SK-N-MC (cell line): ENCODE data around the gene RGS3.
A peak's percentile ranks its signal among the peaks of the same experiment; 100 is the strongest.

Experiments used
- DNase-seq: peaks from one replicate; pipeline ENCODE4 v3.0.0-alpha.2; 2011; ENCODE audit warnings: low read depth, low spot score
- H3K27ac ChIP-seq: fragments of 200-600 bp; sonication (generic); 2 replicates; pipeline ENCODE4 v1.5.1; 2016; ENCODE audit warnings: mixed run types
- H3K36me3 ChIP-seq: fragments of 200-600 bp; sonication (generic); 2 replicates; pipeline ENCODE4 v1.6.1; 2017; ENCODE audit warnings: antibody characterized with exemption, low read length, mixed read lengths; ENCODE audit not compliant: insufficient read depth
- H3K4me3 ChIP-seq: fragments of 200-600 bp; sonication (generic); 2 replicates; pipeline ENCODE4 v1.5.1; 2016
- H3K9ac ChIP-seq: fragments of 200-600 bp; sonication (generic); 2 replicates; pipeline ENCODE4 v1.8.0; 2017; ENCODE audit warnings: mixed run types, mixed read lengths; ENCODE audit not compliant: insufficient read length
- H3K9me3 ChIP-seq: fragments of 200-600 bp; sonication (generic); 2 replicates; pipeline ENCODE4 v1.6.1; 2017; ENCODE audit warnings: low read depth, mild to moderate bottlenecking, antibody characterized with exemption, low read length, moderate library complexity, mixed read lengths
- EZH2 ChIP-seq: fragments of 200-600 bp; sonication (generic); IDR thresholded peaks from one replicate; pipeline ENCODE4 v1.6.1; 2017; ENCODE audit warnings: antibody characterized with exemption
- FOXP2 ChIP-seq: optimal IDR thresholded peaks from 2 replicates; pipeline ENCODE3; 2011; ENCODE audit warnings: mild to moderate bottlenecking, moderate library complexity; ENCODE audit not compliant: insufficient read depth; ENCODE audit errors: extremely low read length, control extremely low read depth
- POLR2AphosphoS5 ChIP-seq: IDR thresholded peaks from 2 replicates; pipeline ENCODE4 v1.6.1; 2012; ENCODE audit warnings: mild to moderate bottlenecking, low read depth, low read length, borderline replicate concordance

Gene RGS3

GRCh38 chr9:113562653-113563381 is 99.3 kb downstream of the RGS3 start:
- TF ChIP-seq EZH2 (no peak), POLR2AphosphoS5 (no peak), FOXP2 (no peak)
- H3K9me3 ChIP-seq, result no peaks in the 10 kb centered on the region
- H3K4me3 ChIP-seq, result no peak overlapping the region
- H3K9ac ChIP-seq, result no peak overlapping the region
- no peak for DNase-seq
- H3K27ac ChIP-seq, result no peak overlapping the region
- H3K36me3 ChIP-seq, result no peaks in the 10 kb centered on the region

DNA sequence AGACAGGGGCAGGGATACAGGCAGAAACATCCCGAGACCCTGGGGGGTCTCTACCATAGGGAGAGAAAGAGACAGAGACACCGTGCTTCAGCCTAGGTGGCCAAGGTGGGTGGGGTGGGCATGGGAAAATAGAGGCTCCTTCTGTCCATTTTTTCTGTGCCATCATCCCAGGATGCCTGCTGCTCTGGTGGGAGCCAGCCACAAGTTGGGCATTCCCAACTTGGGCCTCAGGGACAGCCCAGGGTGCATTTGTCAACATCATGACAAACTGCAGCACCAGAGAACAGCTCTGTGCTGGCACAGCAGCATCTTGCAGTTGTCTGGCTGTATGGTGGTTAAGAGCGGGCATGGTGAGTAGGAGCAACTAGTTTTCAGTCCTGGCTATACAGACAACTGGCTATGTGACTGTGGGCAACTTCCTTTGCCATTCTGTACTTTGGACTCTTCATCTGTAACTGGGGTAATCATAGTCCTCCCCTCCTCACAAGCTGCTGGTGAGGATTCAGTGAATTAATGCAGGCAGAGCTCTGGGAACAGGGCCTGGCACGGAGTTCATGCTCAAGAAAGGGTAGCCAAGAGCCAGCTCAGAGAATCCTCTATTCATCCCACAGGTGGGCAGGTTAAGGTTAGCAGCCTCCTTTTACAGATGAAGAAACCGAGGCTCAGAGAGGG is 100.4 kb downstream of the RGS3 start:
- H3K9me3 ChIP-seq, result no peaks in the 10 kb centered on the region
- H3K4me3 ChIP-seq, result peak overlapping the region; percentile 64
- DNase-seq, result no peak
- H3K9ac ChIP-seq, result peak overlapping the region; percentile 11
- TF ChIP-seq FOXP2 (no peak), POLR2AphosphoS5 (no peak), EZH2 (no peak)
- peak overlapping the region; percentile 65 for H3K27ac ChIP-seq
- H3K36me3 ChIP-seq, result no peaks in the 10 kb centered on the region

- Histone ChIP-seq H3K27ac (peak overlapping the region; percentile 65), H3K9me3 (no peaks in the 10 kb centered on the region), H3K9ac (peak overlapping the region; percentile 11), H3K4me3 (peak overlapping the region; percentile 64), H3K36me3 (no peaks in the 10 kb centered on the region)
- no peak for TF ChIP-seq FOXP2
- TF ChIP-seq POLR2AphosphoS5, result no peak
- no peak for TF ChIP-seq EZH2
- DNase-seq, result no peak
These were observed 101.1 kb downstream of the RGS3 start for GRCh38 chr9:113564498-113565237.

DNA sequence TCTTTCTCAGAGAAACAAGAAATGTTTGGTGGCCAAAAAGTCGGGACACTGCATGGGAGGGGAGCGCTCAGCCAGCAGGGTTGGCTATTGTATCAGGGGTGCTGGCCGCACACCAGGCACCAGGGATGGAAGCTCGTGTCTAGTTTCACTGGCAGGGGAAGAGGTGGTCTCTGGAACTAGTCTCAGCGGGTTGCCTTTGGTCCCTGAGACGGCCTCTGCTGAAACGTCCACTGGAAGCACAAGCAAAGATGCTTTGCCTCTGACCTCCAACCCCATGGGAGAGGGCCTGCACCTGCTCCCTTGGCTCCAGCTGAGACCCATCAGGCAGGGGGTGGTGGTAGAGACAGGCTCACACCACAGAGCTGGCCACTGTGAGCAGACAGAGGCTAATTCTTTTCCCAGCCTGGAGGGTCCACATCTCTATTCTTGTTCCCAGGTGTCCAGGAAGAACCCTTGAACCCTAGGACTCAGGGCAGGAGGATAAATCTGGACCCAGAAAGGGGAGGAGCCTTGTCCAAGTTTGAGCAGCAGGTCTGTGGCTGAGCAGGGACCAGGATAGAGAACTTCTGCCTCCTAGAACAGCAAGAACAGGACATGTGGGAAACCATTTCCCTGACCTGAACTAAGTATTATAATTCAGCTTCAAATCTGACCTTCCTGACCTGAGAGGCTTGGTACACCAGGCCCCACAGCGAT is 102.6 kb downstream of the RGS3 start:
- Histone ChIP-seq H3K9me3 (no peaks in the 10 kb centered on the region), H3K27ac (no peak overlapping the region), H3K9ac (peak overlapping the region; percentile 19), H3K36me3 (no peaks in the 10 kb centered on the region), H3K4me3 (peak overlapping the region; percentile 33; the same call in 1 of the 2 replicates)
- DNase-seq, result no peak
- TF ChIP-seq FOXP2, result no peak
- no peak for TF ChIP-seq POLR2AphosphoS5
- no peak for TF ChIP-seq EZH2

GRCh38 chr9:113566712-113567071 is 103.2 kb downstream of the RGS3 start:
- Histone ChIP-seq H3K4me3 (0 out of 2 replicates have a peak overlapping the region, but pooled peaks have one; percentile 20), H3K9ac (peak overlapping the region; percentile 19), H3K36me3 (no peaks in the 10 kb centered on the region), H3K9me3 (no peaks in the 10 kb centered on the region), H3K27ac (no peak overlapping the region)
- no peak for DNase-seq
- no peak for TF ChIP-seq EZH2
- no peak for TF ChIP-seq POLR2AphosphoS5
- no peak for TF ChIP-seq FOXP2

DNA sequence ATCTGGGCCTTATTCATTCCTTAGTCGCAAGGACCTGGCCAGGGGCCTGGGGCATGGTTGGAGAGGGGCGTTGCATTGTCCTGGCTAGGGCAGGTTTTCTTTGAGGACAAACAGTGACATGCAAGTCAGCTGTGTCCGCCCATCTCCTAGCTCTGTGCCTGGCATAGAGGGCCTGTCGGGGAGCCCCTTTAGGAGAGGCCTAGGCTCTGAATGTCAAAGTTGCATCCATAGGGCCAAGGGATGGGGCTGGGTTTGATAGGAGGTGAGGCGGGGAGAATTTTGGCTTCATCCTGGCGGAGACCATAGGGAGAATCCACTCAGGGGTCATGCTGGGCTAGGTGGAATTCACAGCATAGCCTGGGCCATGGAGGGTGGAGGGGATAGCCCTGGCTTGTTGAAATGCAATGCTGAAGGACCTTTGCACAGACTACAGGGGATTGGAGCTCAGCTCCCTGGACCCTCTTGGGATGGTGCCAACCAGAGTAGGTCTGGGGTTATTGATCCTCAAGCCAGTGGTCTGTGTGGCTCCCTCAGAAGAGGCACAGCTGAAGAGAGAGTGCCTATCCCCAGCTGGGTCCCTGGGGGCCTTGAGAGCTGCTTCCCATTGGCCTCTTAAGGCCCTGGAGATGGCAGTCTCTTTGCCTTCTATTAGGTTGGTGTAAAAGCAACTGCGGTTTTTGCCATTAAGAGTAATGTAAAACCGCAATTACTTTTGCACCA is 104.0 kb downstream of the RGS3 start:
- peak overlapping the region; percentile 96 for H3K27ac ChIP-seq
- no peak for TF ChIP-seq EZH2
- TF ChIP-seq FOXP2, result no peak
- TF ChIP-seq POLR2AphosphoS5, result no peak
- no peaks in the 10 kb centered on the region for H3K36me3 ChIP-seq
- DNase-seq, result no peak
- no peak overlapping the region for H3K4me3 ChIP-seq
- H3K9ac ChIP-seq, result no peak overlapping the region
- H3K9me3 ChIP-seq, result no peaks in the 10 kb centered on the region

DNA sequence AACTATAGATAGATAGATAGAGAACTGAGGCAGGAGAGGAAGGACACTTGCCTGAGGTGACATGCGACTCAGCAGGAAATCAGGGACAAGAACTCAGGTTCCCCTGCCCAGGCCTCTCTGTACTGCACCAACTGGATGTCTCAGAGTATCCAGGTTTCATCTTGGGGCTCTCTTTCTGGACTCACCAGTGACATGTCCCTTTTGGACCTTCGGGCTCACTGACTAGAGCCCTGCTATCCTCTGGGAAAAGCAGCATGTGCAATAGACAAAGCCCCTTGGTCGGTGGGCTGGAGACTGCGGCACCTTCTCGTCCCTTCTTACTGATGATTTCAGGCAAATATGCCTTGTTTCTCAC is 104.5 kb downstream of the RGS3 start:
- DNase-seq, result no peak
- Histone ChIP-seq H3K9me3 (no peaks in the 10 kb centered on the region), H3K27ac (peak overlapping the region; percentile 96), H3K4me3 (no peak overlapping the region), H3K36me3 (no peaks in the 10 kb centered on the region), H3K9ac (no peak overlapping the region)
- no peak for TF ChIP-seq POLR2AphosphoS5
- TF ChIP-seq EZH2, result no peak
- no peak for TF ChIP-seq FOXP2
